Prostate gland (tissue), 2 donors: ENCODE data around the gene BCL2A1.

Source experiments
- CTCF ChIP-seq, 4 experiments: fragments of 200-600 bp in 2 of 4; fragments of 450-650 bp in 2 of 4; sonication (generic) in 2 of 4; IDR thresholded peaks; 1 replicate in 3 of 4; 2 replicates in 1 of 4; pipeline ENCODE4 v1.5.1; 2016 to 2019; ENCODE audit warnings: antibody characterized with exemption in 4 of 4, mild to moderate bottlenecking in 2 of 4, moderate library complexity in 2 of 4
- POLR2A ChIP-seq: fragments of 450-650 bp; IDR thresholded peaks from one replicate; pipeline ENCODE4 v1.6.1; 2016; ENCODE audit warnings: antibody characterized with exemption, mild to moderate bottlenecking

DNA sequence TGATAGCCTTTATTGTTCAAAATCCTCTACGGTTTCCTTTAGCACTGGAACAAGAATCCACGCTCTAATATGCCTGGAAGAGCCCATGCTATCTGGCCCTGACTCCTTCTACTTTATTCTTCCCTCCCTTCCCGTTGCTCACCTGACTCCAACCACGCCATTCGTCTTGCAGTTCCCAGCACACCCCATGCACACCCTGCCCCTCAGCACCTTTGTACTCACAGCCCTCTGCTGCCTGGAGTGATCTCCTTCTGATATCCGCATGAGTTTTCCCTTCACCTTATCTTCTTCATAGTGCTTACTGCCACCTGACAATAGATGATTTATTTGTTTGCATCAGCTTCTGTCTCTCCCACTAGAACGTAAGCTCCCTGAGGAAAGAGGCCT lies 16.6 kb upstream of the BCL2A1 start:
- no peak for TF ChIP-seq CTCF (IDR thresholded peaks at IDR 0.05)
- TF ChIP-seq POLR2A, result no peak
